Measurements from ENCODE around the gene PUM1. TPM values are rescaled to one million over a fixed set of nuclear protein-coding genes. Genes with fewer than 3 reads are reported as not detected.
A peak's percentile ranks its signal among the peaks of the same experiment; 100 is the strongest.
"Not testable (repeated sequence)": the region's sequence is repeated elsewhere in the genome, so short reads cannot be mapped to it uniquely, and the experiment has no call there.

PUM1 gene
- total and polyA plus RNA-seq, 2 donors: 35.4 to 36.3 TPM

GRCh38 chr1:31101147-31101502 is 35.6 kb upstream of the PUM1 start:
- Histone ChIP-seq H3K4me3 (ENCODE audit: low read length in 2 of 2) (no peak overlapping the region), H3K27ac (ENCODE audit: low read depth in 1 of 2, low read length in 1 of 2) (no peak overlapping the region), H3K4me1 (ENCODE audit: control insufficient read depth in 2 of 2, insufficient read depth in 2 of 2, low read length in 2 of 2) (no peaks in the 10 kb centered on the region), H3K27me3 (ENCODE audit: control insufficient read depth in 2 of 2, insufficient read depth in 1 of 2, low read length in 1 of 2) (no peaks in the 10 kb centered on the region), H3K9me3 (ENCODE audit: control insufficient read depth in 2 of 2, insufficient read depth in 1 of 2, low read length in 1 of 2) (no peaks in the 10 kb centered on the region), H3K36me3 (ENCODE audit: control insufficient read depth in 2 of 2, insufficient read depth in 2 of 2, low read length in 1 of 2) (no peaks in the 10 kb centered on the region)
- no peak for DNase-seq (ENCODE audit: low read depth in 6 of 9, low spot score in 9 of 9)
- WGBS: 82% methylated on average over 4 of the region's 4 CpGs

DNA sequence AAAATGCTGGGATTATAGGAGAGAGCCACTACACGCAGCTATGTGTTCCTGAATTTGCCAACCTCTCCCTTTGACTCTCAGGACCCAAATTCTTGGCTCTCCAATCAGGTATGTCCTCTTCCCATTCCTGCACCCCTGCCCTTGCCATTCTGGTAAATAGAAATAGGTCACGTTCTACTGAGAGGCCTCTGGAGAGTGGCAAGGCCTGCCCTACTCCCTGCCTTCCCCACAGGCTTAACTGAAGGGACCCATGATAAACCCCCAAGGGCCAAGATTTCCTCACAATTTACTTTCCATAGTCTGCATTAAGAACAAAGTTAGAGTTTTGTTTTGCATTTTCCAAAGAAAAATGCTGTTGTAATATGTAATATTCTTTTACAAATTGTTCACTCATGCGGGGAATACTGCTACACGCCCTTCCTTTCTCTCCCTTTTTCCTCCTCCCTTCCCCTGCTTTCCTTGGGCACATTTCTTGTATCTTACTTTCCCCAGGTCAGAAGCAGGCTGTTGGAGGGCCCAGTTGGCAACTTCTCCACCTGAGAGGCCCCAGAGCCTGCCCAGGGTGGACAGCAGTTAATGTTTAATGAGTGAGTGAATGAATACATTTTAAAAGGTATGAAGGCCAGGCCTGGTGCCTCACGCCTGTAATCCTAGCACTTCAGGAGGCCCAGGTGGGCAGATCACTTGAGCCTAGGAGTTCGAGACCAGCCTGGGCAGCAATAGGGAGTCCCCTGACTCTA is 33.9 kb upstream of the PUM1 start:
- 97% methylated on average over 6 of the region's 6 CpGs for WGBS
- H3K4me3 ChIP-seq (ENCODE audit: low read length in 2 of 2): no peak overlapping the region
- no peaks in the 10 kb centered on the region for H3K27me3 ChIP-seq (ENCODE audit: control insufficient read depth in 2 of 2, insufficient read depth in 1 of 2, low read length in 1 of 2)
- no peak for DNase-seq (ENCODE audit: low read depth in 6 of 9, low spot score in 9 of 9)
- no peaks in the 10 kb centered on the region for H3K36me3 ChIP-seq (ENCODE audit: control insufficient read depth in 2 of 2, insufficient read depth in 2 of 2, low read length in 1 of 2)
- peak overlapping the region in 1 of 2 donors; percentile 13 for H3K27ac ChIP-seq (ENCODE audit: low read depth in 1 of 2, low read length in 1 of 2)
- H3K9me3 ChIP-seq (ENCODE audit: control insufficient read depth in 2 of 2, insufficient read depth in 1 of 2, low read length in 1 of 2): no peaks in the 10 kb centered on the region
- no peaks in the 10 kb centered on the region for H3K4me1 ChIP-seq (ENCODE audit: control insufficient read depth in 2 of 2, insufficient read depth in 2 of 2, low read length in 2 of 2)

DNA sequence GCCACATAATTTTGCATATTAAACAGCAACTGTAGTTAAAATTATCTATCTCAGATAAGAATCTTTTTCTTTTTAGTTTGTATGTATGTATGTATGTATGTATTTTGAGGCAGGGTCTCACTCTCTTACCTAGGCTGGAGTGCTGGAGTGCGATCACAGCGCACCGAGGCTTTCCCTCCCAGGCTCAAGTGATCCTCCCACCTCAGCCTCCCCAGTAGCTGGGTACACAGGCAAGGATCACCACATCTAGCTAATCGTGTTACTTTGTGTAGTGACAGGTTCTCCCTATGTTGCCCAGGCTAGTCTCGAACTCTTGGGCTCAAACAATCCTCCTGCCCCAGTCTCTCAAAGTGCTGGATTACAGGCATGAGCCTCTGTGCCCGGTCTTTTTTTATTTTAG is 30.5 kb upstream of the PUM1 start:
- H3K4me3 ChIP-seq (ENCODE audit: low read length in 2 of 2): no peak overlapping the region
- no peaks in the 10 kb centered on the region for H3K36me3 ChIP-seq (ENCODE audit: control insufficient read depth in 2 of 2, insufficient read depth in 2 of 2, low read length in 1 of 2)

DNA sequence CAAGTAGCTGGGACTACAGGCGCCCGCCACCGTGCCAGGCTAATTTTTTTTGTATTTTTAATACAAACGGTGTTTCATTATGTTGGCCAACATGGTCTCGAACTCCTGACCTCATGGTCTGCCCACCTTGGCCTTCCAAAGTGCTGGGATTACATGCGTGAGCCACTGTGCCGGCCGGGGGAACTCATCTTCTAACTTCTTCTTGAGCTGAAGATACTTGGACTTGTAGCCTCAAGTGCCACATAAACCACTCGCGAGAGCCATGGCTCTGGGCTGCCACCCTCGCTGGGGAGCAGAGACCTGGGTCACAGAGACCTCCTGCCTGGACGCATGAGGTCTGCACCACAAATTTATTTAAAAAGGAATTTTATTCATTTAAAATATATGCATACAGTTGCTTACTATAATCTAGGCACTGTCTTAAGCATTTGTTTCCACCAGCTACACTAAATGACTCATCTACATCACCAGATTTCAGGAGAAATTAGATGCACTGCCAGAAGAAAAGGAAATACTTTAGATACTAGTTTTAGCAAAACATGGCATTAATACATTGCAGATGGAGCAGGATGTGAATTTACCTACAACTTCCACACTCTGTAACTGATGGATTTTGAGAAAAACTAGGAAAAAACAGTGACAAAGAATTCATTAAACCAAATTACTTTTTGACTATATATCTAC is 29.9 kb upstream of the PUM1 start:
- WGBS: 96% methylated on average over 12 of the region's 12 CpGs
- H3K27me3 ChIP-seq (ENCODE audit: control insufficient read depth in 2 of 2, insufficient read depth in 1 of 2, low read length in 1 of 2): no peaks in the 10 kb centered on the region
- H3K4me1 ChIP-seq (ENCODE audit: control insufficient read depth in 2 of 2, insufficient read depth in 2 of 2, low read length in 2 of 2): no peaks in the 10 kb centered on the region
- H3K27ac ChIP-seq (ENCODE audit: low read depth in 1 of 2, low read length in 1 of 2): no peak overlapping the region
- no peak overlapping the region for H3K4me3 ChIP-seq (ENCODE audit: low read length in 2 of 2)
- no peaks in the 10 kb centered on the region for H3K36me3 ChIP-seq (ENCODE audit: control insufficient read depth in 2 of 2, insufficient read depth in 2 of 2, low read length in 1 of 2)
- H3K9me3 ChIP-seq (ENCODE audit: control insufficient read depth in 2 of 2, insufficient read depth in 1 of 2, low read length in 1 of 2): no peaks in the 10 kb centered on the region
- no peak for DNase-seq (ENCODE audit: low read depth in 6 of 9, low spot score in 9 of 9)

More for the DNA sequence above, 30.5 kb upstream of the PUM1 start:
- Histone ChIP-seq H3K27me3 (ENCODE audit: control insufficient read depth in 2 of 2, insufficient read depth in 1 of 2, low read length in 1 of 2) (no peaks in the 10 kb centered on the region), H3K4me1 (ENCODE audit: control insufficient read depth in 2 of 2, insufficient read depth in 2 of 2, low read length in 2 of 2) (no peaks in the 10 kb centered on the region), H3K9me3 (ENCODE audit: control insufficient read depth in 2 of 2, insufficient read depth in 1 of 2, low read length in 1 of 2) (no peaks in the 10 kb centered on the region), H3K27ac (ENCODE audit: low read depth in 1 of 2, low read length in 1 of 2) (no peak overlapping the region)
- no peak for DNase-seq (ENCODE audit: low read depth in 6 of 9, low spot score in 9 of 9)
- WGBS: 95% methylated on average over 6 of the region's 6 CpGs

DNA sequence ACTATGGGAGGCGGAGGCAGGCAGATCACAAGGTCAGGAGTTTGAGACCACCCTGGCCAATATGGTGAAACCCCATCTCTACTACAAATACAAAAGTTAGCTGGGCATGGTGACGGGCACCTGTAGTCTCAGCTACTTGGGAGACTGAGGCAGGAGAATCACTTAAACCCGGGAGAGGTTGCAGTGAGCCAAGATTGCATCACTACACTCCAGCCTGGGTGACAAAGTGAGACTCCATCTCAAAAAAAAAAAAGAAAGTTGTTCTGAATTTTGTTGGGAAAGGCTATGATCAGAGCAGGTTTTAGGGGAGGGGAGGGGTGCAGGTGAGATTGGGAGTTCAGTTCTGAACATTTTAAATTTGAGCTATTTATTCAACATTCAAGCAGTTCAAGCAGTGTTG is 22.6 kb upstream of the PUM1 start:
- H3K27ac ChIP-seq (ENCODE audit: low read depth in 1 of 2, low read length in 1 of 2); DNase-seq (ENCODE audit: low read depth in 6 of 9, low spot score in 9 of 9); H3K9me3 ChIP-seq (ENCODE audit: control insufficient read depth in 2 of 2, insufficient read depth in 1 of 2, low read length in 1 of 2); H3K36me3 ChIP-seq (ENCODE audit: control insufficient read depth in 2 of 2, insufficient read depth in 2 of 2, low read length in 1 of 2); H3K27me3 ChIP-seq (ENCODE audit: control insufficient read depth in 2 of 2, insufficient read depth in 1 of 2, low read length in 1 of 2); H3K4me3 ChIP-seq (ENCODE audit: low read length in 2 of 2); H3K4me1 ChIP-seq (ENCODE audit: control insufficient read depth in 2 of 2, insufficient read depth in 2 of 2, low read length in 2 of 2): not testable (repeated sequence)
- 94% methylated on average over 3 of the region's 3 CpGs for WGBS

GRCh38 chr1:31084782-31085569 is 19.5 kb upstream of the PUM1 start:
- DNase-seq (ENCODE audit: low read depth in 6 of 9, low spot score in 9 of 9): no peak
- WGBS: 89% methylated on average over 16 of the region's 16 CpGs
- H3K4me3 ChIP-seq (ENCODE audit: low read length in 2 of 2): no peak overlapping the region
- no peak overlapping the region for H3K27ac ChIP-seq (ENCODE audit: low read depth in 1 of 2, low read length in 1 of 2)
- H3K36me3 ChIP-seq (ENCODE audit: control insufficient read depth in 2 of 2, insufficient read depth in 2 of 2, low read length in 1 of 2): no peaks in the 10 kb centered on the region
- no peaks in the 10 kb centered on the region for H3K27me3 ChIP-seq (ENCODE audit: control insufficient read depth in 2 of 2, insufficient read depth in 1 of 2, low read length in 1 of 2)
- no peaks in the 10 kb centered on the region for H3K9me3 ChIP-seq (ENCODE audit: control insufficient read depth in 2 of 2, insufficient read depth in 1 of 2, low read length in 1 of 2)
- no peaks in the 10 kb centered on the region for H3K4me1 ChIP-seq (ENCODE audit: control insufficient read depth in 2 of 2, insufficient read depth in 2 of 2, low read length in 2 of 2)

GRCh38 chr1:31082385-31082784 is 16.9 kb upstream of the PUM1 start:
- Histone ChIP-seq H3K27me3 (ENCODE audit: control insufficient read depth in 2 of 2, insufficient read depth in 1 of 2, low read length in 1 of 2) (no peaks in the 10 kb centered on the region), H3K4me1 (ENCODE audit: control insufficient read depth in 2 of 2, insufficient read depth in 2 of 2, low read length in 2 of 2) (no peaks in the 10 kb centered on the region), H3K4me3 (ENCODE audit: low read length in 2 of 2) (no peak overlapping the region), H3K36me3 (ENCODE audit: control insufficient read depth in 2 of 2, insufficient read depth in 2 of 2, low read length in 1 of 2) (no peaks in the 10 kb centered on the region), H3K27ac (ENCODE audit: low read depth in 1 of 2, low read length in 1 of 2) (no peak overlapping the region), H3K9me3 (ENCODE audit: control insufficient read depth in 2 of 2, insufficient read depth in 1 of 2, low read length in 1 of 2) (no peaks in the 10 kb centered on the region)
- WGBS: 99% methylated on average over 3 of the region's 3 CpGs
- DNase-seq (ENCODE audit: low read depth in 6 of 9, low spot score in 9 of 9): no peak

DNA sequence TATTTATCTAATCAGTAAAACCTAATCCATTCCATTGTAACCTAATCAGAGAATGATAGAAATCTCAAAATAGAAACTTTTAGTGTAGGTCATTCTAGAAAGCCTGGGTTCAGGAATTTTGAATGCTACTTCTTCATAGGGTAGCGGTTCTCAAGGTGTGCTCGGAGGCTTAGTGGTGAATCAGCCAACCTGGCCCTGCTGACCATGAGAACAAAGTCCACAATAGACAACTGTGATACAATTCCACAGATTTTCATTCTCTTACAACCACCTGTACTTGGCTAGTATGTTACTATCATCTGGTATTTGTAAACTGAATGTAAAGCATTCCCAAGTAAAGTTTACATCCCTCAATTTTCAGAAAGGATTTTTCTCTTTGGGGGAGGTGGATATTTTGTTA is 7.5 kb upstream of the PUM1 start:
- no peaks in the 10 kb centered on the region for H3K4me1 ChIP-seq (ENCODE audit: control insufficient read depth in 2 of 2, insufficient read depth in 2 of 2, low read length in 2 of 2)
- no peaks in the 10 kb centered on the region for H3K36me3 ChIP-seq (ENCODE audit: control insufficient read depth in 2 of 2, insufficient read depth in 2 of 2, low read length in 1 of 2)
- no peaks in the 10 kb centered on the region for H3K9me3 ChIP-seq (ENCODE audit: control insufficient read depth in 2 of 2, insufficient read depth in 1 of 2, low read length in 1 of 2)
- H3K27ac ChIP-seq (ENCODE audit: low read depth in 1 of 2, low read length in 1 of 2): no peak overlapping the region
- no peak overlapping the region for H3K4me3 ChIP-seq (ENCODE audit: low read length in 2 of 2)
- no peaks in the 10 kb centered on the region for H3K27me3 ChIP-seq (ENCODE audit: control insufficient read depth in 2 of 2, insufficient read depth in 1 of 2, low read length in 1 of 2)
- no peak for DNase-seq (ENCODE audit: low read depth in 6 of 9, low spot score in 9 of 9)
- whole genome bisulfite sequencing: 98% methylated on average over 2 of the region's 2 CpGs

DNA sequence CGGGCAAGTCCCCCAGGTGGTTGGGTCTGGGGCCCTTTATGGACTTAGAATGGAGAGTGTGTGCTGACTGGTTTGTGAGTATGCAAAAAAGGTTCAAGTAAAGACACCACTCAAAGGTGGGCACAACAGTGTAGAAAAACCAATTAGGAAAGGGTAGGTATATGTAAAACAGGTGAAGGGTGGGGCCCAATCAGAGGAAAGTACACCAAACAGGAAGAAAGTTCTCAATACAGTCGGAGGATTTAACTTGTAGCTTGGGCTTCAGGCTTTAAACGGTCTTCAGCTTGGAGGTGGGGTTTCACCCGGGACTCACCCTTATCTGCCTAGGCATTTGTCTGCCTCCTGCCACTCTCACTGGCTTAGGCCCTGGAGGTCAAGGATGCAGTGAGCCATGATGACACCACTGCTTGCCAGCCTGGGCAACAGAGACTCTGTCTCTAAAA is 6.8 kb upstream of the PUM1 start:
- Histone ChIP-seq H3K27ac (ENCODE audit: low read depth in 1 of 2, low read length in 1 of 2) (no peak overlapping the region), H3K4me1 (ENCODE audit: control insufficient read depth in 2 of 2, insufficient read depth in 2 of 2, low read length in 2 of 2) (no peaks in the 10 kb centered on the region), H3K27me3 (ENCODE audit: control insufficient read depth in 2 of 2, insufficient read depth in 1 of 2, low read length in 1 of 2) (no peaks in the 10 kb centered on the region), H3K4me3 (ENCODE audit: low read length in 2 of 2) (no peak overlapping the region), H3K9me3 (ENCODE audit: control insufficient read depth in 2 of 2, insufficient read depth in 1 of 2, low read length in 1 of 2) (no peaks in the 10 kb centered on the region), H3K36me3 (ENCODE audit: control insufficient read depth in 2 of 2, insufficient read depth in 2 of 2, low read length in 1 of 2) (no peaks in the 10 kb centered on the region)
- WGBS: 89% methylated on average over 4 of the region's 4 CpGs
- DNase-seq (ENCODE audit: low read depth in 6 of 9, low spot score in 9 of 9): no peak

Measured in thymus (tissue), 11 donors.